ENCODE results near the gene CLK2.

- no peak for TF ChIP-seq CTCF (IDR thresholded peaks at IDR 0.05; ENCODE audit: extremely low read depth in 1 of 2, insufficient read depth in 1 of 2, low read depth in 1 of 2, low read length in 2 of 2)
- TF ChIP-seq POLR2A (IDR thresholded peaks at IDR 0.05; ENCODE audit: low read depth, low read length), result no peak
- TF ChIP-seq MYC (IDR thresholded peaks at IDR 0.05; ENCODE audit: low read depth, low read length), result peak; percentile 17
- no peak for TF ChIP-seq POLR2AphosphoS5 (IDR thresholded peaks at IDR 0.05; ENCODE audit: insufficient read depth, low read depth, low read length)
- TF ChIP-seq EZH2 (IDR thresholded peaks at IDR 0.05; ENCODE audit: borderline replicate concordance, low read depth, low read length, severe bottlenecking), result no peak
Measured at GRCh38 chr1:155226910-155227260, 46.4 kb downstream of the CLK2 start.

Data from endothelial cell of umbilical vein (primary cell).